ENCODE results near the gene NOP16. TPM values are rescaled to one million over a fixed set of nuclear protein-coding genes. Genes with fewer than 3 reads are reported as not detected.
A peak's percentile ranks its signal among the peaks of the same experiment; 100 is the strongest.
"Not testable (repeated sequence)": the region's sequence is repeated elsewhere in the genome, so short reads cannot be mapped to it uniquely, and the experiment has no call there.

NOP16 gene
- total and polyA plus RNA-seq, 11 donors = 9.3 to 83.4 (median 15.9) TPM

GRCh38 chr5:176410486-176411180 is 22.2 kb upstream of the NOP16 start:
- Histone ChIP-seq H3K9me3 (no peaks in the 10 kb centered on the region), H3K27me3 (no peaks in the 10 kb centered on the region), H3K4me1 (peaks cover 10 to 78% (median 42%) of the 10 kb centered on the region in 12 donors), H3K36me3 (peaks cover 0 to 52% (median 43%) of the 10 kb centered on the region in 9 donors), H3K4me3 (no peak overlapping the region), H3K27ac (no peak overlapping the region)
- intact Hi-C loops (cut with DNase I) = loop anchor here in 4 of 10 donors (10.0 kb wide), 3 partner anchors 124 to 244 kb away; partner anchors contain the start of genes CDHR2 (in 2 of the 4) and RNF44 (in 1 of the 4)
- TF ChIP-seq CTCF (IDR thresholded peaks at IDR 0.05) (no peak), POLR2A (IDR thresholded peaks at IDR 0.05) (no peak)
- no peak for ATAC-seq
- DNase-seq = no peak
- WGBS, 4 donors = 93 to 95% (median 94%) methylated on average over 3 to 5 of the region's 5 CpGs

- Histone ChIP-seq H3K4me1 (peaks cover 10 to 70% (median 35%) of the 10 kb centered on the region in 12 donors), H3K4me3 (no peak overlapping the region), H3K27ac (no peak overlapping the region), H3K36me3 (peaks cover 0 to 60% (median 51%) of the 10 kb centered on the region in 9 donors), H3K9me3 (no peaks in the 10 kb centered on the region), H3K27me3 (no peaks in the 10 kb centered on the region)
- TF ChIP-seq CTCF (IDR thresholded peaks at IDR 0.05) = no peak
- no peak for TF ChIP-seq POLR2A (IDR thresholded peaks at IDR 0.05)
- ATAC-seq = no peak
- intact Hi-C loops (cut with DNase I) = loop anchor here in 4 of 10 donors (10.0 kb wide), 3 partner anchors 125 to 245 kb away; partner anchors contain the start of genes CDHR2 (in 2 of the 4) and RNF44 (in 1 of the 4)
- 86 to 88% (median 88%) methylated on average over 4 of the region's 4 CpGs for WGBS, 4 donors
- no peak for DNase-seq
Observed at GRCh38 chr5:176409765-176410164, 21.4 kb upstream of the NOP16 start.

GRCh38 chr5:176408590-176408989 is 20.2 kb upstream of the NOP16 start:
- Histone ChIP-seq H3K36me3 (peaks cover 0 to 66% (median 56%) of the 10 kb centered on the region in 9 donors), H3K4me3 (no peak overlapping the region), H3K27ac (peak overlapping the region in 5 of 12 donors; percentile 24 to 78 (median 59)), H3K27me3 (no peaks in the 10 kb centered on the region), H3K9me3 (no peaks in the 10 kb centered on the region), H3K4me1 (peaks cover 9 to 59% (median 24%) of the 10 kb centered on the region in 12 donors)
- intact Hi-C loops (cut with DNase I) = no loop called here
- no peak for TF ChIP-seq CTCF (IDR thresholded peaks at IDR 0.05)
- TF ChIP-seq POLR2A (IDR thresholded peaks at IDR 0.05) = no peak
- 88 to 94% (median 92%) methylated on average over 5 of the region's 5 CpGs for WGBS, 4 donors
- DNase-seq = no peak
- no peak for ATAC-seq

- Histone ChIP-seq H3K27ac (peak overlapping the region in 11 of 12 donors; percentile 24 to 78 (median 59)), H3K36me3 (peaks cover 0 to 69% (median 57%) of the 10 kb centered on the region in 9 donors), H3K4me1 (peaks cover 6 to 56% (median 21%) of the 10 kb centered on the region in 12 donors)
- H3K27me3 ChIP-seq; H3K9me3 ChIP-seq; intact Hi-C loops (cut with DNase I); DNase-seq; H3K4me3 ChIP-seq; ATAC-seq: not testable (repeated sequence)
- WGBS, 4 donors = 67 to 85% (median 79%) methylated on average over 10 of the region's 10 CpGs
Observed at GRCh38 chr5:176408252-176408573, 19.8 kb upstream of the NOP16 start.
